ENCODE measurements around the gene KPNA5. TPM values are rescaled to one million over a fixed set of nuclear protein-coding genes. Genes with fewer than 3 reads are reported as not detected.
A peak's percentile ranks its signal among the peaks of the same experiment; 100 is the strongest.

KPNA5 gene
- total and polyA plus RNA-seq, 9 of the 15 experiments (the other 6 are each of a cell fraction or from before 2014, with no cell fraction given): 3.2 to 10.3 (median 6.5) TPM

GRCh38 chr6:116761779-116762178, 80.8 kb downstream of the KPNA5 start (continued):
- TF ChIP-seq PATZ1 (CRISPR knock-in tag; IDR thresholded peaks at IDR 0.05; ENCODE audit: borderline replicate concordance) (no peak), ETV1 (tag; conservative IDR thresholded peaks at IDR 0.05; ENCODE audit: low read depth) (no peak), ZNF121 (CRISPR knock-in tag; conservative IDR thresholded peaks at IDR 0.05) (no peak), TEAD4 (IDR thresholded peaks at IDR 0.05; ENCODE audit: low read length) (peak; percentile 25; the same call in 1 of the 2 replicates), TEAD4 (CRISPR knock-in tag; IDR thresholded peaks at IDR 0.05; ENCODE audit: borderline replicate concordance) (no peak), ZBTB17 (CRISPR knock-in tag; IDR thresholded peaks at IDR 0.05) (no peak), PHF8 (IDR thresholded peaks at IDR 0.05; ENCODE audit: borderline replicate concordance, low read length) (no peak), ZFPM2 (CRISPR knock-in tag; IDR thresholded peaks at IDR 0.05) (no peak), ZC3H11A (IDR thresholded peaks at IDR 0.05; ENCODE audit: low read depth, low read length) (no peak), RBM22 (IDR thresholded peaks at IDR 0.05; ENCODE audit: low read depth, low read length, poor library complexity, severe bottlenecking) (no peak), ZNF586 (CRISPR knock-in tag; conservative IDR thresholded peaks at IDR 0.05) (no peak), KDM2B (CRISPR knock-in tag; IDR thresholded peaks at IDR 0.05) (no peak), SMARCA4 (IDR thresholded peaks at IDR 0.05) (no peak), SRSF7 (optimal IDR thresholded peaks at IDR 0.05; ENCODE audit: low read depth, low read length) (no peak), NFRKB (IDR thresholded peaks at IDR 0.05; ENCODE audit: low read depth) (no peak)
- TF ChIP-seq, protein P1, sequence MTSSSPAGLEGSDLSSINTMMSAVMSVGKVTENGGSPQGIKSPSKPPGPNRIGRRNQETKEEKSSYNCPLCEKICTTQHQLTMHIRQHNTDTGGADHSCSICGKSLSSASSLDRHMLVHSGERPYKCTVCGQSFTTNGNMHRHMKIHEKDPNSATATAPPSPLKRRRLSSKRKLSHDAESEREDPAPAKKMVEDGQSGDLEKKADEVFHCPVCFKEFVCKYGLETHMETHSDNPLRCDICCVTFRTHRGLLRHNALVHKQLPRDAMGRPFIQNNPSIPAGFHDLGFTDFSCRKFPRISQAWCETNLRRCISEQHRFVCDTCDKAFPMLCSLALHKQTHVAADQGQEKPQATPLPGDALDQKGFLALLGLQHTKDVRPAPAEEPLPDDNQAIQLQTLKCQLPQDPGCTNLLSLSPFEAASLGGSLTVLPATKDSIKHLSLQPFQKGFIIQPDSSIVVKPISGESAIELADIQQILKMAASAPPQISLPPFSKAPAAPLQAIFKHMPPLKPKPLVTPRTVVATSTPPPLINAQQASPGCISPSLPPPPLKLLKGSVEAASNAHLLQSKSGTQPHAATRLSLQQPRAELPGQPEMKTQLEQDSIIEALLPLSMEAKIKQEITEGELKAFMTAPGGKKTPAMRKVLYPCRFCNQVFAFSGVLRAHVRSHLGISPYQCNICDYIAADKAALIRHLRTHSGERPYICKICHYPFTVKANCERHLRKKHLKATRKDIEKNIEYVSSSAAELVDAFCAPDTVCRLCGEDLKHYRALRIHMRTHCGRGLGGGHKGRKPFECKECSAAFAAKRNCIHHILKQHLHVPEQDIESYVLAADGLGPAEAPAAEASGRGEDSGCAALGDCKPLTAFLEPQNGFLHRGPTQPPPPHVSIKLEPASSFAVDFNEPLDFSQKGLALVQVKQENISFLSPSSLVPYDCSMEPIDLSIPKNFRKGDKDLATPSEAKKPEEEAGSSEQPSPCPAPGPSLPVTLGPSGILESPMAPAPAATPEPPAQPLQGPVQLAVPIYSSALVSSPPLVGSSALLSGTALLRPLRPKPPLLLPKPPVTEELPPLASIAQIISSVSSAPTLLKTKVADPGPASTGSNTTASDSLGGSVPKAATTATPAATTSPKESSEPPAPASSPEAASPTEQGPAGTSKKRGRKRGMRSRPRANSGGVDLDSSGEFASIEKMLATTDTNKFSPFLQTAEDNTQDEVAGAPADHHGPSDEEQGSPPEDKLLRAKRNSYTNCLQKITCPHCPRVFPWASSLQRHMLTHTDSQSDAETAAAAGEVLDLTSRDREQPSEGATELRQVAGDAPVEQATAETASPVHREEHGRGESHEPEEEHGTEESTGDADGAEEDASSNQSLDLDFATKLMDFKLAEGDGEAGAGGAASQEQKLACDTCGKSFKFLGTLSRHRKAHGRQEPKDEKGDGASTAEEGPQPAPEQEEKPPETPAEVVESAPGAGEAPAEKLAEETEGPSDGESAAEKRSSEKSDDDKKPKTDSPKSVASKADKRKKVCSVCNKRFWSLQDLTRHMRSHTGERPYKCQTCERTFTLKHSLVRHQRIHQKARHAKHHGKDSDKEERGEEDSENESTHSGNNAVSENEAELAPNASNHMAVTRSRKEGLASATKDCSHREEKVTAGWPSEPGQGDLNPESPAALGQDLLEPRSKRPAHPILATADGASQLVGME (CRISPR knock-in tag; IDR thresholded peaks at IDR 0.05): no peak
- TF ChIP-seq, protein P2, sequence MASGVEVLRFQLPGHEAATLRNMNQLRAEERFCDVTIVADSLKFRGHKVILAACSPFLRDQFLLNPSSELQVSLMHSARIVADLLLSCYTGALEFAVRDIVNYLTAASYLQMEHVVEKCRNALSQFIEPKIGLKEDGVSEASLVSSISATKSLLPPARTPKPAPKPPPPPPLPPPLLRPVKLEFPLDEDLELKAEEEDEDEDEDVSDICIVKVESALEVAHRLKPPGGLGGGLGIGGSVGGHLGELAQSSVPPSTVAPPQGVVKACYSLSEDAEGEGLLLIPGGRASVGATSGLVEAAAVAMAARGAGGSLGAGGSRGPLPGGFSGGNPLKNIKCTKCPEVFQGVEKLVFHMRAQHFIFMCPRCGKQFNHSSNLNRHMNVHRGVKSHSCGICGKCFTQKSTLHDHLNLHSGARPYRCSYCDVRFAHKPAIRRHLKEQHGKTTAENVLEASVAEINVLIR (CRISPR knock-in tag; IDR thresholded peaks at IDR 0.05): no peak
- TF ChIP-seq, protein P3, sequence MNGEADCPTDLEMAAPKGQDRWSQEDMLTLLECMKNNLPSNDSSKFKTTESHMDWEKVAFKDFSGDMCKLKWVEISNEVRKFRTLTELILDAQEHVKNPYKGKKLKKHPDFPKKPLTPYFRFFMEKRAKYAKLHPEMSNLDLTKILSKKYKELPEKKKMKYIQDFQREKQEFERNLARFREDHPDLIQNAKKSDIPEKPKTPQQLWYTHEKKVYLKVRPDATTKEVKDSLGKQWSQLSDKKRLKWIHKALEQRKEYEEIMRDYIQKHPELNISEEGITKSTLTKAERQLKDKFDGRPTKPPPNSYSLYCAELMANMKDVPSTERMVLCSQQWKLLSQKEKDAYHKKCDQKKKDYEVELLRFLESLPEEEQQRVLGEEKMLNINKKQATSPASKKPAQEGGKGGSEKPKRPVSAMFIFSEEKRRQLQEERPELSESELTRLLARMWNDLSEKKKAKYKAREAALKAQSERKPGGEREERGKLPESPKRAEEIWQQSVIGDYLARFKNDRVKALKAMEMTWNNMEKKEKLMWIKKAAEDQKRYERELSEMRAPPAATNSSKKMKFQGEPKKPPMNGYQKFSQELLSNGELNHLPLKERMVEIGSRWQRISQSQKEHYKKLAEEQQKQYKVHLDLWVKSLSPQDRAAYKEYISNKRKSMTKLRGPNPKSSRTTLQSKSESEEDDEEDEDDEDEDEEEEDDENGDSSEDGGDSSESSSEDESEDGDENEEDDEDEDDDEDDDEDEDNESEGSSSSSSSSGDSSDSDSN (IDR thresholded peaks at IDR 0.05; ENCODE audit: borderline replicate concordance in 1 of 2, low read depth in 2 of 2, low read length in 2 of 2): no peak
